ENCODE measurements around the gene POPDC3.

Gene POPDC3

GRCh38 chr6:105194591-105194990, 14.8 kb upstream of the POPDC3 start:
- H3K36me3 ChIP-seq (ENCODE audit: control insufficient read depth in 2 of 2, insufficient read depth in 1 of 2, low read length in 2 of 2), result no peaks in the 10 kb centered on the region
- ChIA-PET POLR2A (no interaction called here), CTCF (interaction anchor here (0.7 to 1.3 kb wide), 4 partner anchors 12 to 109 kb away, joined by 3 to 4 read pairs (median 4); no protein-coding TSS in a partner anchor)
- TF ChIP-seq ZNF202 (tag by site-specific recombination; IDR thresholded peaks at IDR 0.05; ENCODE audit: borderline replicate concordance) (no peak), ZNF423 (tag by site-specific recombination; IDR thresholded peaks at IDR 0.05) (no peak), ZNF292 (tag by site-specific recombination; IDR thresholded peaks at IDR 0.05; ENCODE audit: borderline replicate concordance, low read depth) (no peak), MZF1 (tag by site-specific recombination; IDR thresholded peaks at IDR 0.05; ENCODE audit: borderline replicate concordance) (no peak), PBX3 (CRISPR knock-in tag; IDR thresholded peaks at IDR 0.05) (no peak), OSR2 (tag by site-specific recombination; IDR thresholded peaks at IDR 0.05) (no peak), ZNF398 (tag by site-specific recombination; IDR thresholded peaks at IDR 0.05) (no peak), GLIS2 (tag by site-specific recombination; IDR thresholded peaks at IDR 0.05) (no peak), YY1 (tag by site-specific recombination; IDR thresholded peaks at IDR 0.05) (no peak), PRDM1 (tag by site-specific recombination; IDR thresholded peaks at IDR 0.05) (no peak), PRDM2 (tag by site-specific recombination; IDR thresholded peaks at IDR 0.05; ENCODE audit: borderline replicate concordance) (no peak), ZNF843 (tag by site-specific recombination; IDR thresholded peaks at IDR 0.05) (no peak), ZNF366 (tag by site-specific recombination; conservative IDR thresholded peaks at IDR 0.05) (no peak), ZNF596 (tag by site-specific recombination; IDR thresholded peaks at IDR 0.05) (no peak), ZNF239 (tag by site-specific recombination; IDR thresholded peaks at IDR 0.05) (no peak), ZNF830 (tag by site-specific recombination; IDR thresholded peaks at IDR 0.05; ENCODE audit: low read depth) (no peak), FEZF1 (tag by site-specific recombination; IDR thresholded peaks at IDR 0.05) (no peak)
- TF ChIP-seq, protein P1, sequence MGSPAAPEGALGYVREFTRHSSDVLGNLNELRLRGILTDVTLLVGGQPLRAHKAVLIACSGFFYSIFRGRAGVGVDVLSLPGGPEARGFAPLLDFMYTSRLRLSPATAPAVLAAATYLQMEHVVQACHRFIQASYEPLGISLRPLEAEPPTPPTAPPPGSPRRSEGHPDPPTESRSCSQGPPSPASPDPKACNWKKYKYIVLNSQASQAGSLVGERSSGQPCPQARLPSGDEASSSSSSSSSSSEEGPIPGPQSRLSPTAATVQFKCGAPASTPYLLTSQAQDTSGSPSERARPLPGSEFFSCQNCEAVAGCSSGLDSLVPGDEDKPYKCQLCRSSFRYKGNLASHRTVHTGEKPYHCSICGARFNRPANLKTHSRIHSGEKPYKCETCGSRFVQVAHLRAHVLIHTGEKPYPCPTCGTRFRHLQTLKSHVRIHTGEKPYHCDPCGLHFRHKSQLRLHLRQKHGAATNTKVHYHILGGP (tag by site-specific recombination; IDR thresholded peaks at IDR 0.05), result no peak
- H3K4me1 ChIP-seq (ENCODE audit: control insufficient read depth, insufficient read depth, low read length), result no peaks in the 10 kb centered on the region
- no peak overlapping the region for H3K27ac ChIP-seq (ENCODE audit: extremely low read depth, low read depth, low read length)
- no peak overlapping the region for H3K4me3 ChIP-seq (ENCODE audit: low read depth, low read length)
- H3K9me3 ChIP-seq (ENCODE audit: control insufficient read depth, insufficient read depth, low read depth, low read length), result no peaks in the 10 kb centered on the region
